ENCODE data around the gene ADCY3.

ADCY3 gene

GRCh38 chr2:24783641-24784040, 136.4 kb downstream of the ADCY3 start:
- no peak for DNase-seq (ENCODE audit: extremely low read depth in 1 of 2, low read depth in 1 of 2)

GRCh38 chr2:24779116-24779515, 140.9 kb downstream of the ADCY3 start:
- no peak for DNase-seq (ENCODE audit: extremely low read depth in 1 of 2, low read depth in 1 of 2)

- DNase-seq (ENCODE audit: extremely low read depth in 1 of 2, low read depth in 1 of 2) = no peak
These were observed 145.7 kb downstream of the ADCY3 start for GRCh38 chr2:24774373-24774772.

- no peak for DNase-seq (ENCODE audit: extremely low read depth in 1 of 2, low read depth in 1 of 2)
These were observed 148.1 kb downstream of the ADCY3 start for GRCh38 chr2:24771764-24772586.

- DNase-seq (ENCODE audit: extremely low read depth in 1 of 2, low read depth in 1 of 2) = no peak
These were observed 149.0 kb downstream of the ADCY3 start for GRCh38 chr2:24771061-24771460.

Measured in stimulated activated CD8-positive, alpha-beta memory T cell treated with anti-CD3 and anti-CD28 coated beads, Interleukin-7, amount 100 ng/mL, for 48 hours (primary cell).